Measurements from ENCODE around the gene BCAS3.

BCAS3 gene

DNA sequence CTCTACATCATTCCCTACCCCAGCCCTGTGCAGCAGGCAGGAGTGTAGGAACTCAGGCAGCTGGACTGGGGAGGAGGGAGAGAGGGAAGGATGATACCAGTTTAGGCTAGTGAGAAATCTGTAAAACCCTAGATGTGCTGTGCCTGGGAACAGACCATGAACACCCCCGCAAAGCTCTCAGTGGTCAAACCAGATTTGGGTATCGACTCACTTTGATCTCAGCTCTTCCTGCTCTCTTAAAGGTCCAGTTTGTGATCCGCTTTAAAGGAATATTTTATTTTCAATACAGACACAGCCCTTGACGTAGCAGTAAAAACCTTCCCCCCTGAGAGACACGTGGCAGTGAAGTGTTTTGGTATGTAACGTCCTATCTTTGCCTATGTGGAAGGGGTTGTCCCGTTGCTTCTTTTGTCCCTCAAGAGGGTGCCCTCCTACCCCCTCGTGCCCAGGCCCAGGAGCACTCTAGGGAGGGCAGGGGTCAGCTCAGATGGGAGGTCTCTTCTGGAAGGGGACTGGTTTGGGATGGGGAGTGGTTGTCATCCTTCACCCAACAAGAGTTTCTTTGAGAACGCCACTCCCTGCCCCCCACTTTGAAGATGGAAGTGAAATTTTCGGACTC, 702.7 kb downstream of the BCAS3 start:
- no peak for DNase-seq

- no peak for DNase-seq
These were observed 703.3 kb downstream of the BCAS3 start for GRCh38 chr17:61380836-61381525.

- DNase-seq: no peak
These were observed 703.9 kb downstream of the BCAS3 start for GRCh38 chr17:61381537-61381936.

DNA sequence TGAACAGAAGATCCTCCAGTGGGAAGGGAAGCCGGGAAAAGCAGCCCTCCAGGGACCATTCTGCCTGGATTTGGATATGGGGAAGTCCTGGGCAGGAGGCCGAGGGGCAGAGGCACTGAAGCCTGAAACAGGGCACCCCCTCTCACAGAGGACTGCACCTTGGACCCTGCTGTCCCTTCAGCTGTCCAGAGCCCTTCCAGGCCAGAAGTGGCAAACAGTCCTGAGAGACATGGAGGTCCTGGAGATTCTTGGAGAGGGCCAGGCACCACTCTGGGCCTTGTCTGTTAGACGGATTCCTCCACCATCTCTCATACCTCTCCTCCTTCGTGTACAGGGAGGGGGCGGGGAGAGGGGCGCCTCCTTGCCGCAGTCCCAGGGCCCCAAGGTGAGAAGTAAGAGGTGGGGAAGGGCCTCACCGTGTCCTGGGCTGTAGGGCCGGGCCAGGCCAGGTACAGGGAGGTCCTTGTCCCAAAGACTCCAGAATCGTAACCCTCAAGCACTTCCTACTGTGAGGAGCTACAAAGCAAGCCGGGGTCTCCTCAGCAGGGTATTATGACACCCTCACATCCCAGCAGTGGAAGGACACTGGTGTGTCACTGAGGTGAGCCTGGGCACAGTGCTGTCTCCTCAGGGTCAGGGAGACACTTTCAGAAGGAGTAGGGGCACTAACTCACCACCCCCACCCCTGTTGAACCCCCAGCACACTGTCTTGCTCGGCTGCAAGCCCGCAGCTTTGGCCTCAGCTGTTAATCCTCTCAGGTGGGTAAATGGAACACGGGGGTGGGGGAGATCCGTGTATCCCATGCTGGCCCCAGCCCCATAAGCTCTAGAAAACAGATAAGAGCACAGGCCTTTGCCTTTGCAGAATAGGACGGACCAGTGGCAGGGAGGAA, 705.4 kb downstream of the BCAS3 start:
- no peak for DNase-seq

GRCh38 chr17:61383689-61384201, 706.1 kb downstream of the BCAS3 start:
- DNase-seq: no peak

DNA sequence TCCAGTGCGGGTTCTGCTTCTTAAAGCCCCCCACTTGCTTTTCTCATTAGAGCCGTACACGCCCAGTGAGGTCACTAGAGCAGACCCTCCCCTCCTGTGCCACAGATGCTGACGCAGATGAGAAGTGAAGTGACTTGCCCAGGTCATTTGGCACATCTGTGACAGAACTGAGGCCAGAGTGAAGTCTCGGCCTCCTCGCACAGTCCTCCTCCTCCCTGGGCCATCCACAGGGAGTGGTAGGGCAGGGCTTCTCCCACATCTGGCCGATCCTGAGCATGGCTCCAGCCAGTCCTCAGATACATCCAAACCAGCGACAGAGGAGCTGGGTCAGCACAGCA, 706.7 kb downstream of the BCAS3 start:
- no peak for DNase-seq

- DNase-seq: no peak
These were observed 707.3 kb downstream of the BCAS3 start for GRCh38 chr17:61384692-61385576.

DNA sequence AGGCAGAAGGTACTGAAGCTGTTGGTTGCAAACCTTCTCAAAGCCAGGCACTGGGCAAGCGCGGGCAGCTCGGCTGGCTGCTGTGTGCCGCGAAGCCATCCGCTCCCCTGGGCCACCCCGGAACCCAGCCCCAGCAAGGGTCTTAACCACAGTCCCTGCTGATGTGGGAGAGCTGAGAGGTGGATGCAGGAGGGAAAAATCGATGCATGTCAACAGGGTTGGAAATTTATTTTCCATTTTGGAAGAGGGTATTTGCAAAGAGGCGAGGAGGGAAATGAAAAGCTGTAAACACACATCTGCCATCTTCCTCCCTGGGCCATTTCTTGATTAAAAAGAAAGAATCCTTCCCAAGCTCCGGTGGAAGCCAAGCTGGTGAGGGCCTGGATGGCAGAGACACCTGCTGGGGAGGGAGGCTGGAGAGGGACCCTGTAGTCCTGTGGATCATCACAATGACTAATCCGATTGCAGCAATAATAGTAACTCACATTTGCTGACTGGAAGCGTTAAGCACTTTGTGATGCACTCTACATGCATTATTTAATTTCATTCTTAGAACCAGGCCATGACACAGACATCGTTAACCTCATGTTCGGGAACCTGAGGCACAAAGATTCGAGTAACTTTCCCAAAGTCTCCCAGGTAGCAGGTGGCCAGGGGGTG, 708.1 kb downstream of the BCAS3 start:
- DNase-seq: no peak

GRCh38 chr17:61386251-61386650, 708.6 kb downstream of the BCAS3 start:
- DNase-seq: no peak

DNA sequence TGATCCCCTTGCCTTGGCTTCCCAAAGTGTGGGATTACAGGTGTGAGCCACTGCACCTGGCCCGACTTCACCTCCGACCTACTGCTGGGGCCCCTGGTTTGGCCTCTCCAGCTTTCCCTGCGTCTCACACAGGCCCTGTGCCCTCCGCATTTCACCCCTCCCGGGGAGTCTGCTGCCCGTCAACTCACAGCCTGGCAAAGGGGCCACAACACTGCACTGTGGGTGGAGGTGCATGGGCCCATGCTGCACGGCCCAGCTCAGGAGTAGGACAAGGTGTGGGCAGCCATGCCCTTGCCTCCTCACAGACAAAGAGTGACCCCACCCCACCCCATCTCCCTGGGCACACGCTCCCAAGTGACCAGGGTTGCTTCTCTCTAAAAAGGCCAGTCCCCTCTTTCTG, 709.4 kb downstream of the BCAS3 start:
- DNase-seq: no peak

- no peak for DNase-seq
These were observed 710.1 kb downstream of the BCAS3 start for GRCh38 chr17:61387511-61388305.

GRCh38 chr17:61388561-61389356, 711.1 kb downstream of the BCAS3 start:
- DNase-seq: no peak

- DNase-seq: no peak
These were observed 712.2 kb downstream of the BCAS3 start for GRCh38 chr17:61389670-61390478.

GRCh38 chr17:61390479-61390791, 712.8 kb downstream of the BCAS3 start:
- no peak for DNase-seq

- no peak for DNase-seq
These were observed 714.1 kb downstream of the BCAS3 start for GRCh38 chr17:61391595-61392291.

- DNase-seq: no peak
These were observed 715.0 kb downstream of the BCAS3 start for GRCh38 chr17:61392679-61393078.

DNA sequence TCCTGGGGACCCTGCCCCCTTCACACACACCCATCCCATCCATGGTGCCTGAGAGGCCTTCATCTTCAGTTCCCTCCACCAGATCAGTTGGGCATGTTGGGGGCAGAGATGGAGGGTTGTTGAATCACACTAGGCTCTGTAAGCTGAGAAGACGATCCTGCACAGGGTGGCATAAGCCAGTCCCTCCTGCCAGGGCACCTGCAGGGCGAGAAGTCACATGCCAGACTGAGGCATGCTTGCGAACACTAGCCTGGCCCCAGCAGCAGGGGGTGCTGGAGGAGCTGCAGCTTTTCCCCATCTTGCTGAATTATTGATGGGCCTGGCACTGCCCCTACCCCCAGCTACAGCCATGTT, 715.9 kb downstream of the BCAS3 start:
- no peak for DNase-seq

GRCh38 chr17:61393904-61394629, 716.4 kb downstream of the BCAS3 start:
- no peak for DNase-seq
